ENCODE results near the gene IFITM10.

DNA sequence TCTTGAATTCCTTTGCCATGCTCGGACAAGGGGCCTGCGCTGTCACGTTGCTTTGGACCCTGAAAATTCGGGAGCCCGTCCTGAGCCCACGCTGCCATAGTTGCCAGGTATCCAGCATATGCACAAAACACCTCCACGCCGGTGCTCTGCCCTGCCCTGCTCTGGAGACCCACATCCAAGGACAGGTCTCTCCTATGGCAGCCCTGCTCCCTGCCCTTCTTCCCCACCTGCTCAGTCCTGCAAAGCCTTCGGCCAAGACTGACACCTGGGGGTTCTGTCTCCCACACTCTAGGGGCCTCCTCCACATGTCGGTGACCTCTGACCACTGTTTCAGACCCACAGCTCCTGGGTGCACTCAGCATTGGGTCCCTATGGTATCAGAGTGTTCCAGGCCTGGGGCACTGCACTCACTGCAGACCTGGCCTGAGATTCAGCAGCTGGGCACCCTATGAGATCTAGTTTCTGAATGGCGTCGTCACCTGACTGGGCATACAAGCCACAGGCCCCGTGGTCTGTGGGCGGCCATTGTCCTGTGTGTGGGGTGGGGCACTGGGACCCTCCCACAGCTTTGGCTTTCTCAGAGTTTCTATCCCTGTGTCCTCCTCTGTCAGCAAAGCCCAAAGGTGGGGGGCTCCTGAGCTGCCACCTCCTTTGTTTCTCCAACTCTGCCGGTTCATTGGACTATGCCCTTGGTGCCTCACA, 55.4 kb downstream of the IFITM10 start:
- TF ChIP-seq SP1 (IDR thresholded peaks at IDR 0.05) (no peak), ZNF384 (IDR thresholded peaks at IDR 0.05) (no peak), FOXK2 (IDR thresholded peaks at IDR 0.05) (no peak), TARDBP (IDR thresholded peaks at IDR 0.05) (no peak), FOXM1 (IDR thresholded peaks at IDR 0.05; ENCODE audit: borderline replicate concordance) (no peak), HDGF (IDR thresholded peaks at IDR 0.05; ENCODE audit: borderline replicate concordance) (no peak), SUZ12 (IDR thresholded peaks at IDR 0.05) (no peak)

All from HEK293T (cell line).